ENCODE measurements around the gene EME2. TPM values are rescaled to one million over a fixed set of nuclear protein-coding genes. Genes with fewer than 3 reads are reported as not detected.
A peak's percentile ranks its signal among the peaks of the same experiment; 100 is the strongest.

The EME2 gene
- total and polyA plus RNA-seq, 2 of the 13 experiments (the other 11 are each of a cell fraction or from before 2014, with no cell fraction given), result 4.4 to 7.6 TPM

DNA sequence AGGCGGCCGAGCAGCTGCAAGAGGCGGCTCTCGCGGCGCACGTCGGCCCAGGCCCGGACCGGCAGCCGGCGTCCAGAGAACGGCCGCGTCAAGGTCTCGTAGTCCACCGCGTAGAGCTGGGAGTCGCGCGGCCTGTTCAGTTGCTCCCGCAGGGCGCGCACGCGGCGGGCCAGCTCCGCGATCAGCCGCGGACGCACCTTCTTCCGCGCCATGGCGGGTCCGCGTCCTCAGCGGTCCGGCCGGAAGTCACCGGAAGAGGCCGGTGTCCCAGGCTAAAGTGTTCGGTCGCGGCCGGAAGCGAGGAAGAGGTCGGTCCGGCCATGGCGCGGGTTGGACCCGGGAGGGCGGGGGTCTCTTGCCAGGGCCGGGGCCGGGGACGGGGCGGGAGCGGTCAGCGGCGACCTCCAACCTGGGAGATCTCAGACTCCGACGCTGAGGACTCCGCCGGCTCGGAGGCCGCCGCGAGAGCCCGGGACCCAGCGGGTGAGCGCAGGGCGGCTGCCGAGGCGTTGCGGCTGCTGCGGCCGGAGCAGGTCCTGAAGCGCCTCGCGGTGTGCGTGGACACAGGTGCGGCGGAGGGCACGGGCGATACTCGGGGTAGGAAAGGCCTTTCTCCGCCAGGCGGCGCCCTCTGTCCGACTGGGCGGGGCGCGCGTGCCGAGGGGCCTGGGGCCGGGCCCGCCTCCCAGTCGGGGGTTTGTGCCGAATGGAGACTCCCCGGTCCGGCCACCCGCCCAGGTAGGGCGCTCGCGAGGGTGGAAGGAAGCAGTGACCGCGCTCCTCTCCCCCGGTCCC, 495 bp downstream of the EME2 start, which contains the start of gene MRPS34 (continued):
- TF ChIP-seq, protein P1, sequence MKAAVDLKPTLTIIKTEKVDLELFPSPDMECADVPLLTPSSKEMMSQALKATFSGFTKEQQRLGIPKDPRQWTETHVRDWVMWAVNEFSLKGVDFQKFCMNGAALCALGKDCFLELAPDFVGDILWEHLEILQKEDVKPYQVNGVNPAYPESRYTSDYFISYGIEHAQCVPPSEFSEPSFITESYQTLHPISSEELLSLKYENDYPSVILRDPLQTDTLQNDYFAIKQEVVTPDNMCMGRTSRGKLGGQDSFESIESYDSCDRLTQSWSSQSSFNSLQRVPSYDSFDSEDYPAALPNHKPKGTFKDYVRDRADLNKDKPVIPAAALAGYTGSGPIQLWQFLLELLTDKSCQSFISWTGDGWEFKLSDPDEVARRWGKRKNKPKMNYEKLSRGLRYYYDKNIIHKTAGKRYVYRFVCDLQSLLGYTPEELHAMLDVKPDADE (CRISPR knock-in tag; IDR thresholded peaks at IDR 0.05), result peak; percentile 60; the same call in 1 of the 2 replicates
- TF ChIP-seq PCBP2 (optimal IDR thresholded peaks at IDR 0.05; ENCODE audit: low read depth, low read length, poor library complexity, severe bottlenecking) (no peak), ZNF552 (CRISPR knock-in tag; IDR thresholded peaks at IDR 0.05; ENCODE audit: borderline replicate concordance) (no peak; the same call in 1 of the 2 replicates), ISL2 (CRISPR knock-in tag; IDR thresholded peaks at IDR 0.05) (peak; percentile 56), CBX1 (IDR thresholded peaks at IDR 0.05; ENCODE audit: low read depth) (peak; percentile 51), SP5 (CRISPR knock-in tag; IDR thresholded peaks at IDR 0.05; ENCODE audit: borderline replicate concordance, low read depth) (peak; percentile 80; the same call in 1 of the 2 replicates), ZNF20 (CRISPR knock-in tag; IDR thresholded peaks at IDR 0.05) (no peak), MTA3 (CRISPR knock-in tag; IDR thresholded peaks at IDR 0.05) (no peak), ZFP41 (CRISPR knock-in tag; IDR thresholded peaks at IDR 0.05; ENCODE audit: borderline replicate concordance) (no peak), ZNF549 (CRISPR knock-in tag; IDR thresholded peaks at IDR 0.05) (peak; percentile 26; the same call in 1 of the 2 replicates), ZNF703 (CRISPR knock-in tag; IDR thresholded peaks at IDR 0.05; ENCODE audit: borderline replicate concordance) (no peak), SMYD3 (CRISPR knock-in tag; IDR thresholded peaks at IDR 0.05) (peak; percentile 71; the same call in 1 of the 2 replicates), JUND (CRISPR knock-in tag; IDR thresholded peaks at IDR 0.05) (peak; percentile 58), RFX3 (CRISPR knock-in tag; IDR thresholded peaks at IDR 0.05) (no peak; the same call in 1 of the 2 replicates), JUN (CRISPR knock-in tag; IDR thresholded peaks at IDR 0.05) (0 out of 2 replicates have a peak, but pooled peaks have one; percentile 41), ZEB1 (IDR thresholded peaks at IDR 0.05; ENCODE audit: insufficient replicate concordance, low read depth) (peak; percentile 77), GZF1 (CRISPR knock-in tag; IDR thresholded peaks at IDR 0.05) (no peak), ETV6 (CRISPR knock-in tag; conservative IDR thresholded peaks at IDR 0.05) (no peak; the same call in 1 of the 2 replicates), ZNF34 (CRISPR knock-in tag; IDR thresholded peaks at IDR 0.05; ENCODE audit: borderline replicate concordance) (no peak), ZMYM2 (CRISPR knock-in tag; IDR thresholded peaks at IDR 0.05) (0 out of 2 replicates have a peak, but pooled peaks have one; percentile 51)
- TF ChIP-seq, protein P2, sequence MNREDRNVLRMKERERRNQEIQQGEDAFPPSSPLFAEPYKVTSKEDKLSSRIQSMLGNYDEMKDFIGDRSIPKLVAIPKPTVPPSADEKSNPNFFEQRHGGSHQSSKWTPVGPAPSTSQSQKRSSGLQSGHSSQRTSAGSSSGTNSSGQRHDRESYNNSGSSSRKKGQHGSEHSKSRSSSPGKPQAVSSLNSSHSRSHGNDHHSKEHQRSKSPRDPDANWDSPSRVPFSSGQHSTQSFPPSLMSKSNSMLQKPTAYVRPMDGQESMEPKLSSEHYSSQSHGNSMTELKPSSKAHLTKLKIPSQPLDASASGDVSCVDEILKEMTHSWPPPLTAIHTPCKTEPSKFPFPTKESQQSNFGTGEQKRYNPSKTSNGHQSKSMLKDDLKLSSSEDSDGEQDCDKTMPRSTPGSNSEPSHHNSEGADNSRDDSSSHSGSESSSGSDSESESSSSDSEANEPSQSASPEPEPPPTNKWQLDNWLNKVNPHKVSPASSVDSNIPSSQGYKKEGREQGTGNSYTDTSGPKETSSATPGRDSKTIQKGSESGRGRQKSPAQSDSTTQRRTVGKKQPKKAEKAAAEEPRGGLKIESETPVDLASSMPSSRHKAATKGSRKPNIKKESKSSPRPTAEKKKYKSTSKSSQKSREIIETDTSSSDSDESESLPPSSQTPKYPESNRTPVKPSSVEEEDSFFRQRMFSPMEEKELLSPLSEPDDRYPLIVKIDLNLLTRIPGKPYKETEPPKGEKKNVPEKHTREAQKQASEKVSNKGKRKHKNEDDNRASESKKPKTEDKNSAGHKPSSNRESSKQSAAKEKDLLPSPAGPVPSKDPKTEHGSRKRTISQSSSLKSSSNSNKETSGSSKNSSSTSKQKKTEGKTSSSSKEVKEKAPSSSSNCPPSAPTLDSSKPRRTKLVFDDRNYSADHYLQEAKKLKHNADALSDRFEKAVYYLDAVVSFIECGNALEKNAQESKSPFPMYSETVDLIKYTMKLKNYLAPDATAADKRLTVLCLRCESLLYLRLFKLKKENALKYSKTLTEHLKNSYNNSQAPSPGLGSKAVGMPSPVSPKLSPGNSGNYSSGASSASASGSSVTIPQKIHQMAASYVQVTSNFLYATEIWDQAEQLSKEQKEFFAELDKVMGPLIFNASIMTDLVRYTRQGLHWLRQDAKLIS (CRISPR knock-in tag; IDR thresholded peaks at IDR 0.05), result peak; percentile 57; the same call in 1 of the 2 replicates
- TF ChIP-seq, protein P3, sequence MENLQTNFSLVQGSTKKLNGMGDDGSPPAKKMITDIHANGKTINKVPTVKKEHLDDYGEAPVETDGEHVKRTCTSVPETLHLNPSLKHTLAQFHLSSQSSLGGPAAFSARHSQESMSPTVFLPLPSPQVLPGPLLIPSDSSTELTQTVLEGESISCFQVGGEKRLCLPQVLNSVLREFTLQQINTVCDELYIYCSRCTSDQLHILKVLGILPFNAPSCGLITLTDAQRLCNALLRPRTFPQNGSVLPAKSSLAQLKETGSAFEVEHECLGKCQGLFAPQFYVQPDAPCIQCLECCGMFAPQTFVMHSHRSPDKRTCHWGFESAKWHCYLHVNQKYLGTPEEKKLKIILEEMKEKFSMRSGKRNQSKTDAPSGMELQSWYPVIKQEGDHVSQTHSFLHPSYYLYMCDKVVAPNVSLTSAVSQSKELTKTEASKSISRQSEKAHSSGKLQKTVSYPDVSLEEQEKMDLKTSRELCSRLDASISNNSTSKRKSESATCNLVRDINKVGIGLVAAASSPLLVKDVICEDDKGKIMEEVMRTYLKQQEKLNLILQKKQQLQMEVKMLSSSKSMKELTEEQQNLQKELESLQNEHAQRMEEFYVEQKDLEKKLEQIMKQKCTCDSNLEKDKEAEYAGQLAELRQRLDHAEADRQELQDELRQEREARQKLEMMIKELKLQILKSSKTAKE (CRISPR knock-in tag; IDR thresholded peaks at IDR 0.05; ENCODE audit: borderline replicate concordance), result peak; percentile 71; the same call in 1 of the 2 replicates

Data from HepG2 (cell line).